ENCODE measurements around the gene GRIA3.

GRCh38 chrX:123455693-123456092 lies 271.6 kb downstream of the GRIA3 start:
- no peak for TF ChIP-seq CTCF (IDR thresholded peaks at IDR 0.05)
- no peak for TF ChIP-seq POLR2A (IDR thresholded peaks at IDR 0.05)

All from uterus (tissue), 2 donors.